Stimulated activated CD8-positive, alpha-beta memory T cell treated with anti-CD3 and anti-CD28 coated beads, Interleukin-15, amount 100 ng/mL, for 48 hours (primary cell): Measurements from ENCODE around the gene RAB10.

ENCODE experiments used
- DNase-seq, 2 donors: peaks; one replicate each; pipeline ENCODE4 v3.0.0-alpha.2; 2020; ENCODE audit warnings: low read depth in 2 of 2

Gene RAB10

DNA sequence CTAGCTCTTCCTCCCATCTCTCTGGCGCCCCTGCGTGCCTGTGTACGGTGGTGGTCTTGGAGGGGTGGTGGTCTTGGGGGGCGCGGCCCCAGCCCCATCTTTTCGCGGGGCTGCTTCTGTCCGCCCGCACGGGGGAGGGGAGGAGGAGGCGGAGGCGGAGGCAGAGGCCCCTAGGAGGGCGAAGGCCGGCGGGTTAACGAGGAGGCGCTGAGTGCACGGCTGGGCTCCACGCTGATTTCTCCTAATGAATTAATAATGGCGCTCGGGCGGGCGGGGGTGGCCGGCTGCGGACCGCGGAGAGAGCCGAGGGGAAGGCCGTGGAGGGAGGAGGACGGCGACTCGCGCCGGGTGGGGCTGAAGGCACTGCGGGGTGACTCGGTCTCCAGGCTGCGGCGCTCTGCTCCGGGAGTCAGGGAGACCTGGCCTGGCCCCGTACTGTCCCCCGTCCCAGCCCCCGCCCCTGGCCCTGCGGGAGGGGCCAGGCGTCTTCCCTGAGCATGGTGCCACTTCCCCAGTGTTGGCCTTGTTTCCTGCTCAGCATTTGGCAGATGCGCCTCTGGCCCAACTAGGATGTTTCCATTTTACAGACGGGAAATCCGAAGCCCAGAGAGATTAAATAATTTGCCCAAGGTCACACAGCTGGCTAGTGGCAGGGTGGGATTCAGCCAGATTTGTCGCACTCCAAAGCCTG, 145.0 kb downstream of the RAB10 start:
- no peak for DNase-seq

- DNase-seq, result no peak
These were observed 145.6 kb downstream of the RAB10 start for GRCh38 chr2:26179446-26179913.

DNA sequence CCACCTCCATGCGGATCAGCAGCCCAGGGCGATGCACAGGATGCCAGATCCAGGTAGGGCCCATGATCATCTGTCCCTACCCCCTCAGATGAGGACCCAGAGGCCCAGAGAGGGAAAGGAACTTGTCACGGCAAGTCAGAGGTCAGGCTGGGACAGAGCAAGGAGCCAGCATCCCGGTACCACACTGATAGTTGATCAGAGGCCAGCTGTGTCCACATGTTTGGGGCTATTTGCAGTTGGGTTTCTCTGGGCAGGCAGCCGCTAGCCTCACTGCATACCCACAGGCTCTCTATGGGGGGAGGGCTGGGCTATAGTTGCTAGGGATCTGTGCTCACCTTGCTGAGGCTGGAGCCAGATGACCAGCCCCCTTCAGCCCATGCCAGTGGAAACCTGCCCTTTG, 148.6 kb downstream of the RAB10 start:
- DNase-seq, result no peak

DNA sequence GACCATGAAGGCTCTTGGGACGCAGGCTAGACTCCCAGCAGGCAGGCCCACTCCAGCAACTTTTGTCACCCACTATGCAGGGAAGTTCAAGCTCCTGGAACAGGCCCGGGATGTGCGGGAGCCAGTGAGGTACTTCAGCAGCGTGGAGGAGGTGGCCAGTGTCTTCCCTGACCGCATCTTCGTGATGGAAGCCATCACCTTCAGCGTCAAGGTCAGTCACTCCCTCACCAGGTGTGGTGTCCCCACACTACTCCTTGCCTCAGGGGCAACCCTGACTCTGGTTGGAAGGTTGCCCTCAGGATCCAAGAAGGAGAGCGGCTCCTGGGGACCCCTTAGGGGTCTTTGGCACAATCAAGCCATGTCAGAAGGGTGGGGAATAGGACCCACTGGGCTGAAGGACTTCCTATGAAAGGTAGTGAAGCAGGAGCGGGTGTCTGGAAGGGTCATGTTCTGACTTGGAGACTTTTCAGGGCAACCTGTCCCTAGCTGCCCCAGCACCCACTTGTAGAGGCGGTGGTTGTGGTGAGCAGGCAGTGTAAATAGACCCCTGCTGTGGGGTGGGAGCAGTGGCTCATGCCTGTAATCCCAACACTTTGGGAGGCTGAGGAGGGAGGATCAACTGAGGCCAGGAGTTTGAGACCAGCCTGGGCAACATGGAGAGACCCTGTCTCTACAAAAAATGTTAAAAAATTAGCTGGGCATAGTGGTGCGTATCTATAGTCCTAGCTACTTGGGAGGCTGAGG, 149.2 kb downstream of the RAB10 start:
- DNase-seq, result no peak

DNA sequence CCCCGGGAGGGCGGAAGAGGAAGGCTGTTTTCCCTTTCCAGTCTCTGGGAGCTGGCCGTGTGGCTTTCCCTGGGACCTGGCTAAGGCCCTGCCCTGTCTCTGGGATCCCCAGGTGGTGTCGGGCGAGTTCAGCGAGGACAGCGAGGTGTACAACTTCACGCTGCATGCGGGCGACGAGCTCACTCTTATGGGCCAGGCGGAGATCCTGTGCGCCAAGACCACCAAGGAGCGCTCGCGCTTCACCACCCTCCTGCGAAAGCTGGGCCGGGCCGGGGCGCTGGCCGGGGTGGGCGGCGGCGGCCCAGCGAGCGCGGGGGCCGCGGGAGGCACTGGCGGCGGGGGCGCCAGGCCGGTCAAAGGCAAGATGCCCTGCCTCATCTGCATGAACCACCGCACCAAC, 150.2 kb downstream of the RAB10 start:
- no peak for DNase-seq

DNA sequence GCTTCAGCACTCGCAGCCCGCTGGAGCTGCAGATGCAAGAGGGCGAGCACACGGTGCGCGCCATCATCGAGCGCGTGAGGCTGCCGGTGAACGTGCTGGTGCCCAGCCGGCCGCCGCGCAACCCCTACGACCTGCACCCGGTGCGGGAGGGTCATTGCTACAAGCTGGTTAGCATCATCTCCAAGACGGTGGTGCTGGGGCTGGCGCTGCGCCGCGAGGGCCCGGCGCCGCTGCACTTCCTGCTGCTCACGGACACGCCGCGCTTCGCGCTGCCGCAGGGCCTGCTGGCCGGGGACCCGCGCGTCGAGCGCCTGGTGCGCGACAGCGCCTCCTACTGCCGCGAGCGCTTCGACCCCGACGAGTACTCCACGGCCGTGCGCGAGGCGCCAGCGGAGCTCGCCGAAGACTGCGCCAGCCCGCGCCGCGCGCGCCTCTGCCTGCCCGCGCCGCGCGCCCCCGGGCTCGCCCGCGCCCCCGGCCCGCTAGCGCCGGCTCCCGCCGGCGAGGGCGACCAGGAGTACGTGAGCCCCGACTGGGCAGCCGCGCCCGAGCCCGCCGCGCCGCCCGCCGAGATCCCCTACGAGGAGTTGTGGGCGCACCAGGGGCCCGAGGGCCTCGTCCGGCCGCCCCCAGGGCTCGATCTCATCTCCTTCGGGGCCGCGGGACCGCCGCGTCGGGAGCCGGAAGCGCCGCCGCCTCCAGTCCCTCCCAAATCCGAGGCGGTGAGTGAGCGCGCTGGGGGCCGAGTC, 150.8 kb downstream of the RAB10 start:
- peak; percentile 70 to 73 for DNase-seq

DNA sequence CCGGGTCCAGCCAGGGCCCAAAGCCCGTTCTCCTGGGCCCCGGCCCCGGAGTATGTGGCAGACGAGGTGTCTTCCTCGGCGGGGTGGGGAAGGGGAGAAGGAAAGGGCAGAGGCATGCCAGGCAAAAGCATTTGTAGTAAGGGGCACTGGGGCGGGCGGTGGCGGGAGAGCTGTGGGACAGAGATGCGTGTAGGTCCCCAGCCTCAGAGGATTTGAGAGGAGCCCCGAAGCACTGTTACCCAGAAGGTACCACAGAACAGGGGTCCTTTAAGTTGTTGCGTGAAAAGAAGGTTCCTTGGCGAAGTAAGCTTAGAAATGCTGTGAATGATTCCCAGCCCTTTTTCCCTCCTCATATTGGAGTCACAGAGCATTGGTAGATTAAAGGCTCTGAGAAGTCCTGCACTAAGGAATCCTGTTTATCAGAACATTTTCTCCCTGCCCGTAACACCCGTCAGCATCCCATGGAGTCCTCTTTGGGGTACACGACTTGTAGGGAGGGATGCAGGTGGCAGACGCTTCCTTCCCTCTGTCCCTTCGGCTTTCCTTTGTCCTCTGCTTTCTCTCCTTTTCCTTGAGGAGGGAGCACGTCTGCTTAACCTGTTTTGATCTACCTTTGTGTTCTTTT, 151.5 kb downstream of the RAB10 start:
- no peak for DNase-seq

DNA sequence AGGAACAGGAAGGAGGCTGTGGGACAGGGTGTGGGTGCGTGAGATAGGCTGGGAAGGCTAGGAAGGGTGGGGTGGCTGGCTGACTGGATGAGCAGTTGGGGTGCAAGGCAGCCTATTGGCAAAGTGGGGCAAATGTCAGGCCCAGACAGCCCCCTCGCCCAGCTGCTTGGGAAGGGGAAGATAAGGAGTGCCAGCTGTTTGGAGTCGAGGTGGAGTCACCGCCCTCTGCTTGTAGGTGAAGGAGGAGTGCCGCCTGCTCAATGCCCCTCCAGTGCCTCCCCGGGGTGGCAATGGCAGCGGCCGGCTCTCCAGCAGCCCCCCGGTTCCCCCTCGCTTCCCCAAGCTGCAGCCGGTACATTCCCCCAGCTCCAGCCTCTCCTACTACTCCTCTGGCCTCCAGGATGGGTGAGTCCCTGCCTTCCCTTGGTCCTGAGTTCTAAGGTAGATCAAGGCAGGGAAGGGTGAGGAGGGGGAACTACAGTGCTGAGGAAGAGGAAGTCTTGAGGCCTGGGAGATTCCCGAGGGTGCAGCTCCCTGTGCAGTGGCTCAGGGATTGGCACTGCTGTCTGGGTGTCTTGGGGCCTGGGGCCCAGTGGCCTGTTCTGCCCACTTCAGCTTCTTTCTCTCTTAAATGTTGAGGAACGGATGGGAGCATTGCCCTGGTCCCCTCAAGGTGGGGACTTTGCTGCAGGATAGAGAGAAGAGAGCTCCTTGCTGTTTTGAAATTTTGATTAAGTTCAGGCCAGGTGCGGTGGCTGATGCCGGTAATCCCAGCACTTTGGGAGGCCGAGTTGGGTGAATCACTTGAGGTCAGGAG, 152.3 kb downstream of the RAB10 start:
- no peak for DNase-seq
